Muscle layer of colon (tissue), 2 donors: ENCODE measurements around the gene PRR32.
"Not testable (repeated sequence)": the region's sequence is repeated elsewhere in the genome, so short reads cannot be mapped to it uniquely, and the experiment has no call there.

Experiments used
- H3K27ac ChIP-seq: one replicate; pipeline ENCODE4 v1.7.0; 2013; ENCODE audit warnings: low read depth, mild to moderate bottlenecking, low read length, moderate library complexity
- H3K27me3 ChIP-seq, 2 donors: one replicate each; pipeline ENCODE4 v1.7.0; 2013; ENCODE audit warnings: low read length in 2 of 2, mild to moderate bottlenecking in 2 of 2; ENCODE audit not compliant: insufficient read depth in 2 of 2, control insufficient read depth in 1 of 2
- H3K36me3 ChIP-seq: one replicate; pipeline ENCODE4 v1.7.0; 2013; ENCODE audit warnings: mild to moderate bottlenecking, low read length; ENCODE audit not compliant: insufficient read depth
- H3K4me1 ChIP-seq: one replicate; pipeline ENCODE4 v1.7.0; 2013; ENCODE audit warnings: mild to moderate bottlenecking, low read length; ENCODE audit not compliant: insufficient read depth
- H3K4me3 ChIP-seq, 2 donors: one replicate each; pipeline ENCODE4 v1.7.0; 2013; ENCODE audit warnings: low read length in 2 of 2, low read depth in 1 of 2, mild to moderate bottlenecking in 1 of 2, moderate library complexity in 1 of 2
- H3K9ac ChIP-seq: one replicate; pipeline ENCODE4 v1.7.0; 2013; ENCODE audit warnings: low read length
- H3K9me3 ChIP-seq: one replicate; pipeline ENCODE4 v1.7.0; 2013; ENCODE audit warnings: mild to moderate bottlenecking, low read length
- donor health status: abdominal sarcoma.
- donor health status: Adenocarcinoma of cecum.

Gene PRR32, protein sequence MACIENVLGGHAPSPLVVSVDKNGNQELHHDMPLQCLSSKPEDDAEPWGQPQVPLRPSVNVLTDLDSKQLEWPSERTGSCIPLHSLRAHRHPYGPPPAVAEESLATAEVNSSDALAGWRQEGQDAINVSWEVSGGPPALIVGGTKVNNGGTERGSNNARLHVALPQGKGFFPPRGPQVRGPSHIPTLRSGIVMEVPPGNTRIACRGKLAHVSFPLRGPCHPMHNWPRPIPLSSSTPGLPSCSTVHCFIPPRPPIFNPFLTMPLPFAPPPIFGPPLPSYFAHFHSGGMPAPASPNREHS

DNA sequence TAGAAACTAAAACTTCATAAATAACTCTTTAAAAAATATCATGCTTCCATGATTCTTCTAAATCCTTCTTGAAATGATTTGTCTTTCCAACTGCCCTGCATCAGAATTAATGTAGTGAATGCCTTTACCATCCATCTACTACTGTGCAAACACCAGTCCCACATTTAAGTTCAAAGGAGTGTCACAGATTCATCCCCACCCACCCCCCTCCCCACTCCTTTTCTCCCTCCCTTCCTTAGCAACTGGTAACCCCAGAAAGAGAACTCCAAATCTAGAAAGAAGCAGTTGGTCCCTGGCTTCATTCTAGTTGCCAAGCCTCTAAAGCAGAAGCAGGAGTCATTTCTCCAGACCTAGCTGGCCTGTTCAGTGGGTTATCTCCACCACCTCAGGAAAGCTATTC is at the start of gene PRR32:
TSS of gene PRR32 (plus strand) at position 301 of the 400 bp plus-strand sequence. CDS start 115 bp downstream, outside the sequence.
- H3K27ac ChIP-seq: no peak within 1 kb of the TSS
- no peak within 1 kb of the TSS for H3K4me3 ChIP-seq

DNA sequence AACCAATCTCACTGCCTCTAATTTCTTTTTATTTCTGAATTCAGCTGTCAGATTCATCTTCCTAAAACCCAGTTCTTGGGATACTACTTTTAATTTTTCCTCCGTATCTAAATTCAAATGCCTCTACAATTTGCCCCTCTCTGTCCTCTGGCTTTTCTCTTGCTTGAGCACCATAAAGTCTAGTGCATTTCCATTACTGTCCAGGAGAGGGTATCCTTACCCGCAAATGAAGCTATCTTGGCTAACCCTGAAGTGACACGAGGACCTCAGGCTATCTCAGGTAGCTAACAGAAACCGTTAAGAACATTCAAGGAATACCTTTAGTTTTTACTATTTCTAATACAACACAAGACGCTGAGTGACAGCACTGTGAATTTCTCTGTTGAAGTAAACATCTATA is 49.4 kb upstream of the PRR32 start:
- Histone ChIP-seq H3K9ac (no peak overlapping the region), H3K4me1 (no peaks in the 10 kb centered on the region), H3K27me3 (no peaks in the 10 kb centered on the region), H3K9me3 (peaks cover 3% of the 10 kb centered on the region), H3K4me3 (no peak overlapping the region), H3K27ac (no peak overlapping the region), H3K36me3 (no peaks in the 10 kb centered on the region)

More for the DNA sequence above, at the start of gene PRR32:
- Histone ChIP-seq H3K27me3 (no peaks in the 10 kb centered on the region), H3K9me3 (no peaks in the 10 kb centered on the region), H3K36me3 (no peaks in the 10 kb centered on the region), H3K4me1 (no peaks in the 10 kb centered on the region), H3K9ac (no peak within 1 kb of the TSS)

DNA sequence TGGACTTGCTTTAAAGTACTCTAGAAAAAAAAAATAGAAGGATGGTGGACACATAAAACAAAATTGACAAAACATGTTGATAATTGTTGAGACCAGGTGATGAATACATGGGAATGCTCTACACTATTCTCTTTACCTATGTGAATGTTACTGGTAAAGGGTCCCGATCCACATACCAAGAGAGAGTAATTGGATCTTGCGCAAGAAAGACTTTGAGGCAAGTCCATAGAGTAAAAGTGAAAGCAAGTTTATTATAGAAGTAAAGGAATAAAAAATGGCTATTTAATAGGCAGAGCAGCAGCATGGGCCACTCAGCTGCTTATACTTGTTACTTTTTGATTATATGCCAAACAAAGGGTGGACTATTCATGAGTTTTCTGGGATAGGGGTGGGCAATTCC is 34.0 kb upstream of the PRR32 start:
- Histone ChIP-seq H3K4me1 (no peaks in the 10 kb centered on the region), H3K36me3 (no peaks in the 10 kb centered on the region), H3K27me3 (no peaks in the 10 kb centered on the region), H3K9ac (no peak overlapping the region), H3K27ac (no peak overlapping the region), H3K4me3 (no peak overlapping the region), H3K9me3 (no peaks in the 10 kb centered on the region)

GRCh38 chrX:126799059-126799458 is 20.5 kb upstream of the PRR32 start:
- H3K27me3 ChIP-seq: no peaks in the 10 kb centered on the region
- no peak overlapping the region for H3K9ac ChIP-seq
- no peaks in the 10 kb centered on the region for H3K4me1 ChIP-seq
- H3K4me3 ChIP-seq: no peak overlapping the region
- H3K27ac ChIP-seq: no peak overlapping the region
- H3K36me3 ChIP-seq: no peaks in the 10 kb centered on the region
- no peaks in the 10 kb centered on the region for H3K9me3 ChIP-seq

DNA sequence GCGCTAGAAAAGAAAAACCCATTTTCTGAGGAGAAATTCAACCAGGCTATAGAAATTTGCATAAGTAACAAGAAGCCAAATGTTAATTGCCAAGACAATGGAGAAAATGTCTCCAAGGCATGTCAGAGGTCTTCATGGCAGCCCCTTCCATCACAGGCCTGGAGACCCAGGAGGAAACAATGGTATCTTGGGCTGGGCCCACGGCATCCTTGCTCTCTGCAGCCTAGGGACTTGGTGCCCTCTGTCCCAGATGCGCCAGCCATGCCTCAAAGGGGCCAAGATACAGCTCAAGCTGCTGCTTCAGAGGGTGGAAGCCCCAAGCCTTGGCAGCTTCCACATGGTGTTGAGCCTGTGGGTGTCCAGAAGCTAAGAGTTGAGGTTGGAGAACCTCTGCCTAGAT is 12.7 kb upstream of the PRR32 start:
- not testable (repeated sequence) for H3K27me3 ChIP-seq, H3K9me3 ChIP-seq, H3K9ac ChIP-seq, H3K4me1 ChIP-seq, H3K27ac ChIP-seq, H3K36me3 ChIP-seq, H3K4me3 ChIP-seq

DNA sequence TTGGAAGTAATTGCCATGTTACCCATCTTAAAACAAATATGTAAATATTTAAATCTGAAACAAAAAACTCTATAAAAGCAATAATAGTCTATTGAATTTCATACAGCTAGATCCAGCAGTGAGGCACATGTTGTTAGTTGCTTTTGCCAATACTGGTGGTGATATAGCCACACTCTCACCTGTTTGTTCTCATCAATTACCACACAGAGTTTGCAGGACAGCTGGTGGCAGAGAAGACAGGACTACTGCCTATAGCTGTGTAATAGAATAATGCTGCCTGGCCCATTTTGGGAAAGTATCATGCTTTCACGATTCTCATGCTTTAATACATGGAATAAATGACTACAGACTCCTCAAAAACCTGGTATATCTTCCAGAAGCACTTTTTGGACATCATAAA is 3.7 kb upstream of the PRR32 start:
- no peaks in the 10 kb centered on the region for H3K27me3 ChIP-seq

DNA sequence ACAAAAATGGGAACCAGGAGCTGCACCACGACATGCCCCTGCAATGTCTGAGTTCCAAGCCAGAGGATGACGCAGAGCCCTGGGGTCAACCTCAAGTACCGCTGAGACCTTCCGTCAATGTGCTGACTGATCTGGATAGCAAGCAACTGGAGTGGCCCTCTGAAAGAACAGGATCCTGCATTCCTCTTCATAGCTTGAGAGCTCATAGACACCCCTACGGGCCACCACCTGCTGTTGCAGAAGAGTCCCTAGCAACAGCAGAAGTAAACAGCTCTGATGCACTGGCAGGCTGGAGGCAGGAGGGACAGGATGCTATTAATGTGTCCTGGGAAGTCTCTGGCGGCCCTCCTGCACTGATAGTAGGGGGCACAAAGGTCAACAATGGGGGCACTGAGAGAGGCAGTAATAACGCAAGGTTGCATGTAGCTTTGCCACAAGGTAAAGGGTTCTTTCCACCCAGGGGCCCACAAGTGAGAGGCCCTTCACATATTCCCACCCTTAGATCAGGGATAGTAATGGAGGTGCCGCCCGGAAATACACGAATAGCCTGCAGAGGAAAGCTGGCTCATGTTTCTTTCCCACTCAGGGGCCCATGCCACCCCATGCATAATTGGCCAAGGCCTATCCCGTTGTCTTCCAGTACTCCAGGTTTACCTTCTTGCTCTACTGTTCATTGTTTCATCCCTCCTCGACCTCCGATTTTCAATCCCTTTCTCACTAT is 1.3 kb downstream of the PRR32 start:
- Histone ChIP-seq H3K4me3 (no peak overlapping the region), H3K9ac (no peak overlapping the region), H3K36me3 (no peaks in the 10 kb centered on the region), H3K9me3 (no peaks in the 10 kb centered on the region), H3K27ac (no peak overlapping the region), H3K4me1 (no peaks in the 10 kb centered on the region), H3K27me3 (no peaks in the 10 kb centered on the region)

More for the DNA sequence above, 3.7 kb upstream of the PRR32 start:
- H3K4me3 ChIP-seq: no peak overlapping the region
- H3K36me3 ChIP-seq: no peaks in the 10 kb centered on the region
- no peak overlapping the region for H3K27ac ChIP-seq
- H3K9me3 ChIP-seq: no peaks in the 10 kb centered on the region
- no peak overlapping the region for H3K9ac ChIP-seq
- H3K4me1 ChIP-seq: no peaks in the 10 kb centered on the region

GRCh38 chrX:126824338-126825007 is 4.9 kb downstream of the PRR32 start:
- Histone ChIP-seq H3K9me3 (no peaks in the 10 kb centered on the region), H3K4me1 (no peaks in the 10 kb centered on the region), H3K27ac (no peak overlapping the region), H3K27me3 (no peaks in the 10 kb centered on the region), H3K36me3 (no peaks in the 10 kb centered on the region), H3K9ac (no peak overlapping the region), H3K4me3 (no peak overlapping the region)

DNA sequence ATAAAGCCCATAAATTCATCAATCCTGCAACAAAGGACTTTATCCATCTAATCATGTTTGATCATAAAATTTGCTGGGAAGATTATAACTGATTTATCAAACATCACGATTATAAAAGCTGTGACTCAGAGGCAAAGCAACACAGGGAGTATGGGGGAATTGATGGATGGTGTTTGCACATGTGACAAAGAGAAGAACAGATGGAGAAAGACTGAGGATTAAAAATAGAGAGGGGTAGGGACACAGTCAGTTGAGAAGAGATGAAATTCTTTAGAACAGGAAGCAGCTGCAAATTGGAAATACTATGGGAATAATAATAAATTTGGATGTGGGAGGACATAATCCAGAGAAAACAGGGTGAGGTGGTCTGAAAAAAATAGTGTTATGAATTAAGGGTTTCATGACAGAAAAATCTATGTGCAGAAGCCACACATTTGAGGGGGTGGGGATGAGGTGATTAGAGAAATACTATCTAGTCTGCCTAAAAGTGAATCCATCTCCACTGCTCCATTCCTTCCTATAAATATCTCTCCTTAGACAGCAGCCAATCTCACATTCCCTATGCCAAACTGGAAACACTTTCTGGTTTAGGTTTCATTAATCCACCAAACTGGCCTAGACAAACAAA is 6.2 kb downstream of the PRR32 start:
- no peak overlapping the region for H3K27ac ChIP-seq
- H3K9ac ChIP-seq: no peak overlapping the region
- no peaks in the 10 kb centered on the region for H3K9me3 ChIP-seq
- no peaks in the 10 kb centered on the region for H3K4me1 ChIP-seq
- H3K27me3 ChIP-seq: no peaks in the 10 kb centered on the region
- H3K4me3 ChIP-seq: no peak overlapping the region
- no peaks in the 10 kb centered on the region for H3K36me3 ChIP-seq

- Histone ChIP-seq H3K4me1 (no peaks in the 10 kb centered on the region), H3K36me3 (no peaks in the 10 kb centered on the region), H3K9me3 (no peaks in the 10 kb centered on the region), H3K4me3 (no peak overlapping the region), H3K27ac (no peak overlapping the region), H3K27me3 (no peaks in the 10 kb centered on the region), H3K9ac (no peak overlapping the region)
Measured at GRCh38 chrX:126836186-126836585, 16.7 kb downstream of the PRR32 start.

GRCh38 chrX:126847143-126847542 is 27.6 kb downstream of the PRR32 start:
- no peak overlapping the region for H3K4me3 ChIP-seq

More at GRCh38 chrX:126847143-126847542, 27.6 kb downstream of the PRR32 start:
- no peak overlapping the region for H3K27ac ChIP-seq
- H3K27me3 ChIP-seq: no peaks in the 10 kb centered on the region
- no peaks in the 10 kb centered on the region for H3K9me3 ChIP-seq
- H3K36me3 ChIP-seq: no peaks in the 10 kb centered on the region
- H3K9ac ChIP-seq: no peak overlapping the region
- H3K4me1 ChIP-seq: no peaks in the 10 kb centered on the region
